Loucy (cell line): ENCODE measurements around the gene SPOCK1.

Experiments used
- H2AFZ ChIP-seq: fragments of 200-600 bp; sonication (generic); 2 replicates; pipeline ENCODE4 v1.6.0; 2016; ENCODE audit warnings: antibody characterized with exemption, mild to moderate bottlenecking, low read length, moderate library complexity
- H3F3A ChIP-seq: fragments of 200-600 bp; 2 replicates; pipeline ENCODE4 v1.6.0; 2016; ENCODE audit warnings: antibody characterized with exemption, low read depth, mild to moderate bottlenecking
- H3K27me3 ChIP-seq: fragments of 200-600 bp; sonication (generic); 2 replicates; pipeline ENCODE4 v1.6.1; 2014; ENCODE audit warnings: low read length, mild to moderate bottlenecking; ENCODE audit not compliant: insufficient read depth, poor library complexity, severe bottlenecking
- H3K36me3 ChIP-seq: fragments of 200-600 bp; sonication (generic); 2 replicates; pipeline ENCODE4 v1.6.1; 2016; ENCODE audit warnings: low read length; ENCODE audit not compliant: insufficient read depth
- H3K4me1 ChIP-seq: fragments of 200-600 bp; sonication (generic); 2 replicates; pipeline ENCODE4 v1.5.1; 2014; ENCODE audit warnings: low read length, mild to moderate bottlenecking; ENCODE audit not compliant: insufficient read depth, poor library complexity, severe bottlenecking
- H3K4me2 ChIP-seq: fragments of 200-600 bp; sonication (generic); 2 replicates; pipeline ENCODE4 v1.6.0; 2014; ENCODE audit warnings: antibody characterized with exemption, low read length, low read depth, mild to moderate bottlenecking; ENCODE audit not compliant: poor library complexity, severe bottlenecking
- H3K4me3 ChIP-seq: fragments of 200-600 bp; sonication (generic); 2 replicates; pipeline ENCODE4 v1.5.1; 2014; ENCODE audit warnings: low read length, mild to moderate bottlenecking, mixed read lengths; ENCODE audit not compliant: poor library complexity, severe bottlenecking
- H3K79me2 ChIP-seq: fragments of 200-600 bp; sonication (generic); 2 replicates; pipeline ENCODE4 v1.6.1; 2014; ENCODE audit warnings: low read length; ENCODE audit not compliant: insufficient read depth
- H3K9ac ChIP-seq: fragments of 200-600 bp; sonication (generic); 2 replicates; pipeline ENCODE4 v1.6.0; 2014; ENCODE audit warnings: mild to moderate bottlenecking, low read depth, low read length, moderate library complexity; ENCODE audit not compliant: poor library complexity, severe bottlenecking
- H3K9me2 ChIP-seq: fragments of 200-600 bp; sonication (generic); replicated peaks from 2 replicates; pipeline ENCODE4 v1.6.1; 2016; ENCODE audit warnings: low read depth, low read length, mixed read lengths
- H3K9me3 ChIP-seq: fragments of 200-600 bp; sonication (generic); 2 replicates; pipeline ENCODE4 v1.6.1; 2014; ENCODE audit warnings: mild to moderate bottlenecking, antibody characterized with exemption, low read length, low read depth; ENCODE audit not compliant: insufficient read depth
- H4K20me1 ChIP-seq: fragments of 200-600 bp; sonication (generic); 2 replicates; pipeline ENCODE4 v1.6.0; 2014; ENCODE audit warnings: antibody characterized with exemption, low read length, mild to moderate bottlenecking; ENCODE audit not compliant: insufficient read depth, poor library complexity, severe bottlenecking
- CTCF ChIP-seq: fragments of 200-600 bp; sonication (generic); conservative IDR thresholded peaks from 2 replicates; pipeline ENCODE4 v1.5.1; 2014; ENCODE audit warnings: mild to moderate bottlenecking, antibody characterized with exemption, low read length
- EZH2phosphoT487 ChIP-seq: fragments of 200-600 bp; IDR thresholded peaks from 2 replicates; pipeline ENCODE4 v1.6.1; 2018; ENCODE audit warnings: antibody characterized with exemption, mild to moderate bottlenecking, moderate library complexity, borderline replicate concordance

SPOCK1 gene

GRCh38 chr5:137507150-137507549 lies 8.0 kb upstream of the SPOCK1 start:
- H3K9me2 ChIP-seq: no peaks in the 10 kb centered on the region
- no peak overlapping the region for H3K4me2 ChIP-seq
- no peaks in the 10 kb centered on the region for H3F3A ChIP-seq
- no peaks in the 10 kb centered on the region for H4K20me1 ChIP-seq
- no peaks in the 10 kb centered on the region for H3K36me3 ChIP-seq
- H3K79me2 ChIP-seq: no peaks in the 10 kb centered on the region
- H2AFZ ChIP-seq: no peak overlapping the region
- H3K9me3 ChIP-seq: no peaks in the 10 kb centered on the region
- H3K27me3 ChIP-seq: no peaks in the 10 kb centered on the region
- H3K4me3 ChIP-seq: no peak overlapping the region
- H3K4me1 ChIP-seq: no peaks in the 10 kb centered on the region
- TF ChIP-seq EZH2phosphoT487: no peak
- no peak for TF ChIP-seq CTCF
- H3K9ac ChIP-seq: no peak overlapping the region

DNA sequence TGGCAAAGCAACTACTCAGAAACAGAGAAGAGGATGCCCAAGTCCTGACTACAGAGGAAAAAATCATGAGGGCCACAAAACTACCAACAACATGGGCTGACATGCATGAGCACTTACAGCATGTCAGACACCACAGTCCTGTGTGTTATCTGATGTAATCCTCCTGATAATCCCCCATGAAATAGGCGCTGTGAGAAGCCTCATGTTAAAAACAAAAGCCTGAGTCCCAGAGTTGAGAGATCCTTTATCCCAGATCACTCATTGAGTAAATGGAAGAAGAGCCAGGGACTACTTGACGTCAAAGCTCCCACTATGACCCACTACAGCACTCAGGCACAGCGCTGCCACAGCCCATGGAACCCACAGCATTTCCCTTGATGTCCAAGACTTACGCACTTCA lies 7.2 kb upstream of the SPOCK1 start:
- no peak overlapping the region for H3K9ac ChIP-seq
- no peak overlapping the region for H2AFZ ChIP-seq
- no peaks in the 10 kb centered on the region for H3K4me1 ChIP-seq
- no peaks in the 10 kb centered on the region for H3K36me3 ChIP-seq
- H3K9me3 ChIP-seq: no peaks in the 10 kb centered on the region
- no peak overlapping the region for H3K4me2 ChIP-seq
- no peaks in the 10 kb centered on the region for H3K27me3 ChIP-seq
- H3F3A ChIP-seq: no peaks in the 10 kb centered on the region
- TF ChIP-seq CTCF: no peak
- TF ChIP-seq EZH2phosphoT487: no peak
- no peaks in the 10 kb centered on the region for H4K20me1 ChIP-seq
- no peaks in the 10 kb centered on the region for H3K9me2 ChIP-seq
- no peak overlapping the region for H3K4me3 ChIP-seq
- no peaks in the 10 kb centered on the region for H3K79me2 ChIP-seq

DNA sequence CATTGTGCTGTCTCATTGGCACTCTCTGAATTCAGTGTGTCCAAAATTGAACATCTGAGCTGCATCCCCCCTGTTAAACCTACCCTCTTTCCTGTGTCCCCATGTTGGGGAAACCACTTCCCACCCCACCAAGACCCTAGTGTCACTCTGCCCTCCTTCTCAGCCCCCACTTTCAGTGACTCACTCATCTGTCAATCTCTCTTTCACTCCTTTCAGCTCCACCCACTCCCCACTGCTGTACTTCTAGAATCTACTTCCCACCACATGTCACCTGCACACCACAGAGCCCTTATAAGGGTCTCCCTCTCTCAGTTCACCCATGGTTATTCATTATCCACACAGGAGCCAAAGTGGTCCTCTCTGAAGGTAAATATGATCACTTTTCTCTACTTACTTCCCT lies 5.8 kb upstream of the SPOCK1 start:
- Histone ChIP-seq H3F3A (no peaks in the 10 kb centered on the region), H3K36me3 (no peaks in the 10 kb centered on the region), H3K79me2 (no peaks in the 10 kb centered on the region), H4K20me1 (no peaks in the 10 kb centered on the region), H3K4me3 (no peak overlapping the region), H3K4me2 (no peak overlapping the region), H2AFZ (no peak overlapping the region), H3K9me2 (no peaks in the 10 kb centered on the region), H3K4me1 (no peaks in the 10 kb centered on the region), H3K27me3 (no peaks in the 10 kb centered on the region), H3K9ac (no peak overlapping the region), H3K9me3 (no peaks in the 10 kb centered on the region)
- TF ChIP-seq EZH2phosphoT487: no peak
- TF ChIP-seq CTCF: no peak
